Measurements from ENCODE around the gene ACBD6.
"Not testable (repeated sequence)": the region's sequence is repeated elsewhere in the genome, so short reads cannot be mapped to it uniquely, and the experiment has no call there.

Gene ACBD6

GRCh38 chr1:180412583-180412982, 89.8 kb downstream of the ACBD6 start:
- Histone ChIP-seq H3K36me3 (ENCODE audit: control insufficient read depth in 4 of 4, insufficient read depth in 4 of 4, low read length in 3 of 4) (peaks cover 3 to 39% (median 15%) of the 10 kb centered on the region in 4 experiments), H3K27me3 (replicated peaks in 2 of 5; ENCODE audit: control insufficient read depth in 4 of 5, insufficient read depth in 5 of 5, low read length in 4 of 5) (no peaks in the 10 kb centered on the region), H3K4me1 (ENCODE audit: control extremely low read depth in 1 of 4, control insufficient read depth in 4 of 4, insufficient read depth in 4 of 4, low read length in 3 of 4) (no peaks in the 10 kb centered on the region), H3K9me3 (ENCODE audit: control extremely low read depth in 1 of 5, control insufficient read depth in 4 of 5, insufficient read depth in 2 of 5, low read depth in 1 of 5, low read length in 4 of 5) (peaks cover 0 to 3% (median 0%) of the 10 kb centered on the region in 5 experiments), H3K4me3 (ENCODE audit: control insufficient read depth in 1 of 7, extremely low read depth in 1 of 7, insufficient read depth in 4 of 7, low read depth in 2 of 7, low read length in 6 of 7) (no peak overlapping the region), H3K27ac (ENCODE audit: insufficient read depth in 1 of 2, low read depth in 1 of 2, low read length in 2 of 2, poor library complexity in 1 of 2, severe bottlenecking in 2 of 2) (no peak overlapping the region)
- no peak for DNase-seq
- POLR2A ChIA-PET = no interaction called here
- WGBS (ENCODE audit: insufficient coverage) = no CpG with 5 or more reads among the region's 4 CpGs
- CTCF ChIA-PET = interaction anchor here (0.8 to 1.2 kb wide), 2 partner anchors 36 to 235 kb away, joined by 3 read pairs; no protein-coding TSS in a partner anchor

- DNase-seq; H3K9me3 ChIP-seq (ENCODE audit: control extremely low read depth in 1 of 5, control insufficient read depth in 4 of 5, insufficient read depth in 2 of 5, low read depth in 1 of 5, low read length in 4 of 5); H3K4me3 ChIP-seq (ENCODE audit: control insufficient read depth in 1 of 7, extremely low read depth in 1 of 7, insufficient read depth in 4 of 7, low read depth in 2 of 7, low read length in 6 of 7); POLR2A ChIA-PET; H3K27me3 ChIP-seq (replicated peaks in 2 of 5; ENCODE audit: control insufficient read depth in 4 of 5, insufficient read depth in 5 of 5, low read length in 4 of 5); H3K27ac ChIP-seq (ENCODE audit: insufficient read depth in 1 of 2, low read depth in 1 of 2, low read length in 2 of 2, poor library complexity in 1 of 2, severe bottlenecking in 2 of 2); H3K4me1 ChIP-seq (ENCODE audit: control extremely low read depth in 1 of 4, control insufficient read depth in 4 of 4, insufficient read depth in 4 of 4, low read length in 3 of 4): not testable (repeated sequence)
- no CpG with 5 or more reads among the region's 1 CpG for WGBS (ENCODE audit: insufficient coverage)
- peaks cover 3 to 38% (median 15%) of the 10 kb centered on the region in 4 experiments for H3K36me3 ChIP-seq (ENCODE audit: control insufficient read depth in 4 of 4, insufficient read depth in 4 of 4, low read length in 3 of 4)
- CTCF ChIA-PET = interaction anchor here (0.9 kb wide), 1 partner anchor 154 kb away, joined by 3 read pairs; no protein-coding TSS in a partner anchor
Observed at GRCh38 chr1:180408128-180408527, 94.2 kb downstream of the ACBD6 start.

GRCh38 chr1:180407051-180407450, 95.3 kb downstream of the ACBD6 start:
- no peaks in the 10 kb centered on the region for H3K4me1 ChIP-seq (ENCODE audit: control extremely low read depth in 1 of 4, control insufficient read depth in 4 of 4, insufficient read depth in 4 of 4, low read length in 3 of 4)
- WGBS (ENCODE audit: insufficient coverage) = 100% methylated on average over 1 of the region's 2 CpGs
- DNase-seq = no peak
- H3K27ac ChIP-seq (ENCODE audit: insufficient read depth in 1 of 2, low read depth in 1 of 2, low read length in 2 of 2, poor library complexity in 1 of 2, severe bottlenecking in 2 of 2) = no peak overlapping the region
- CTCF ChIA-PET = no interaction called here
- no peaks in the 10 kb centered on the region for H3K27me3 ChIP-seq (replicated peaks in 2 of 5; ENCODE audit: control insufficient read depth in 4 of 5, insufficient read depth in 5 of 5, low read length in 4 of 5)
- POLR2A ChIA-PET = no interaction called here
- no peaks in the 10 kb centered on the region for H3K9me3 ChIP-seq (ENCODE audit: control extremely low read depth in 1 of 5, control insufficient read depth in 4 of 5, insufficient read depth in 2 of 5, low read depth in 1 of 5, low read length in 4 of 5)
- H3K36me3 ChIP-seq (ENCODE audit: control insufficient read depth in 4 of 4, insufficient read depth in 4 of 4, low read length in 3 of 4) = peaks cover 0 to 30% (median 12%) of the 10 kb centered on the region in 4 experiments
- H3K4me3 ChIP-seq (ENCODE audit: control insufficient read depth in 1 of 7, extremely low read depth in 1 of 7, insufficient read depth in 4 of 7, low read depth in 2 of 7, low read length in 6 of 7) = no peak overlapping the region

- ChIA-PET CTCF (no interaction called here), POLR2A (no interaction called here)
- no peak for DNase-seq
- peaks cover 0 to 7% (median 3%) of the 10 kb centered on the region in 4 experiments for H3K36me3 ChIP-seq (ENCODE audit: control insufficient read depth in 4 of 4, insufficient read depth in 4 of 4, low read length in 3 of 4)
- H3K4me1 ChIP-seq (ENCODE audit: control extremely low read depth in 1 of 4, control insufficient read depth in 4 of 4, insufficient read depth in 4 of 4, low read length in 3 of 4) = no peaks in the 10 kb centered on the region
- no CpG with 5 or more reads among the region's 6 CpGs for WGBS (ENCODE audit: insufficient coverage)
- H3K27me3 ChIP-seq (replicated peaks in 2 of 5; ENCODE audit: control insufficient read depth in 4 of 5, insufficient read depth in 5 of 5, low read length in 4 of 5) = no peaks in the 10 kb centered on the region
- H3K27ac ChIP-seq (ENCODE audit: insufficient read depth in 1 of 2, low read depth in 1 of 2, low read length in 2 of 2, poor library complexity in 1 of 2, severe bottlenecking in 2 of 2) = no peak overlapping the region
- H3K9me3 ChIP-seq (ENCODE audit: control extremely low read depth in 1 of 5, control insufficient read depth in 4 of 5, insufficient read depth in 2 of 5, low read depth in 1 of 5, low read length in 4 of 5) = no peaks in the 10 kb centered on the region
- H3K4me3 ChIP-seq (ENCODE audit: control insufficient read depth in 1 of 7, extremely low read depth in 1 of 7, insufficient read depth in 4 of 7, low read depth in 2 of 7, low read length in 6 of 7) = no peak overlapping the region
Observed at GRCh38 chr1:180402551-180402950, 99.8 kb downstream of the ACBD6 start.

- Histone ChIP-seq H3K27me3 (replicated peaks in 2 of 5; ENCODE audit: control insufficient read depth in 4 of 5, insufficient read depth in 5 of 5, low read length in 4 of 5) (no peaks in the 10 kb centered on the region), H3K4me3 (ENCODE audit: control insufficient read depth in 1 of 7, extremely low read depth in 1 of 7, insufficient read depth in 4 of 7, low read depth in 2 of 7, low read length in 6 of 7) (no peak overlapping the region)
Observed at GRCh38 chr1:180402001-180402400, 100.4 kb downstream of the ACBD6 start.

GRCh38 chr1:180397175-180397574, 105.2 kb downstream of the ACBD6 start:
- no peak overlapping the region for H3K4me3 ChIP-seq (ENCODE audit: control insufficient read depth in 1 of 7, extremely low read depth in 1 of 7, insufficient read depth in 4 of 7, low read depth in 2 of 7, low read length in 6 of 7)
- no peak overlapping the region for H3K27ac ChIP-seq (ENCODE audit: insufficient read depth in 1 of 2, low read depth in 1 of 2, low read length in 2 of 2, poor library complexity in 1 of 2, severe bottlenecking in 2 of 2)
- no peaks in the 10 kb centered on the region for H3K27me3 ChIP-seq (replicated peaks in 2 of 5; ENCODE audit: control insufficient read depth in 4 of 5, insufficient read depth in 5 of 5, low read length in 4 of 5)
- CTCF ChIA-PET = interaction anchor here (1.2 kb wide), 1 partner anchor 54 kb away, joined by 3 read pairs; no protein-coding TSS in a partner anchor
- POLR2A ChIA-PET = no interaction called here
- peaks cover 0 to 3% (median 0%) of the 10 kb centered on the region in 4 experiments for H3K4me1 ChIP-seq (ENCODE audit: control extremely low read depth in 1 of 4, control insufficient read depth in 4 of 4, insufficient read depth in 4 of 4, low read length in 3 of 4)
- no peak for DNase-seq
- H3K9me3 ChIP-seq (ENCODE audit: control extremely low read depth in 1 of 5, control insufficient read depth in 4 of 5, insufficient read depth in 2 of 5, low read depth in 1 of 5, low read length in 4 of 5) = peaks cover 0 to 17% (median 0%) of the 10 kb centered on the region in 5 experiments
- WGBS (ENCODE audit: insufficient coverage) = no CpG with 5 or more reads among the region's 4 CpGs
- H3K36me3 ChIP-seq (ENCODE audit: control insufficient read depth in 4 of 4, insufficient read depth in 4 of 4, low read length in 3 of 4) = peaks cover 8 to 37% (median 16%) of the 10 kb centered on the region in 4 experiments

More at GRCh38 chr1:180402001-180402400, 100.4 kb downstream of the ACBD6 start:
- H3K27ac ChIP-seq (ENCODE audit: insufficient read depth in 1 of 2, low read depth in 1 of 2, low read length in 2 of 2, poor library complexity in 1 of 2, severe bottlenecking in 2 of 2) = no peak overlapping the region
- H3K9me3 ChIP-seq (ENCODE audit: control extremely low read depth in 1 of 5, control insufficient read depth in 4 of 5, insufficient read depth in 2 of 5, low read depth in 1 of 5, low read length in 4 of 5) = no peaks in the 10 kb centered on the region
- no peak for DNase-seq
- CTCF ChIA-PET = no interaction called here
- POLR2A ChIA-PET = no interaction called here
- WGBS (ENCODE audit: insufficient coverage) = no CpG with 5 or more reads among the region's 1 CpG
- H3K4me1 ChIP-seq (ENCODE audit: control extremely low read depth in 1 of 4, control insufficient read depth in 4 of 4, insufficient read depth in 4 of 4, low read length in 3 of 4) = no peaks in the 10 kb centered on the region
- peaks cover 0 to 12% (median 5%) of the 10 kb centered on the region in 4 experiments for H3K36me3 ChIP-seq (ENCODE audit: control insufficient read depth in 4 of 4, insufficient read depth in 4 of 4, low read length in 3 of 4)

GRCh38 chr1:180392427-180393145, 109.8 kb downstream of the ACBD6 start:
- Histone ChIP-seq H3K9me3 (ENCODE audit: control extremely low read depth in 1 of 5, control insufficient read depth in 4 of 5, insufficient read depth in 2 of 5, low read depth in 1 of 5, low read length in 4 of 5) (peaks cover 0 to 17% (median 0%) of the 10 kb centered on the region in 5 experiments), H3K27me3 (replicated peaks in 2 of 5; ENCODE audit: control insufficient read depth in 4 of 5, insufficient read depth in 5 of 5, low read length in 4 of 5) (no peaks in the 10 kb centered on the region), H3K4me1 (ENCODE audit: control extremely low read depth in 1 of 4, control insufficient read depth in 4 of 4, insufficient read depth in 4 of 4, low read length in 3 of 4) (peaks cover 0 to 3% (median 0%) of the 10 kb centered on the region in 4 experiments), H3K27ac (ENCODE audit: insufficient read depth in 1 of 2, low read depth in 1 of 2, low read length in 2 of 2, poor library complexity in 1 of 2, severe bottlenecking in 2 of 2) (no peak overlapping the region), H3K4me3 (ENCODE audit: control insufficient read depth in 1 of 7, extremely low read depth in 1 of 7, insufficient read depth in 4 of 7, low read depth in 2 of 7, low read length in 6 of 7) (no peak overlapping the region), H3K36me3 (ENCODE audit: control insufficient read depth in 4 of 4, insufficient read depth in 4 of 4, low read length in 3 of 4) (peaks cover 11 to 32% (median 17%) of the 10 kb centered on the region in 4 experiments)
- DNase-seq = no peak
- CTCF ChIA-PET = interaction anchor here (1.4 kb wide), 1 partner anchor 139 kb away, joined by 3 read pairs; no protein-coding TSS in a partner anchor
- 91% methylated on average over 6 of the region's 7 CpGs for WGBS (ENCODE audit: insufficient coverage)
- POLR2A ChIA-PET = no interaction called here

Data from common myeloid progenitor, CD34-positive (primary cell).